ENCODE measurements around the gene SOX4.

The SOX4 gene

GRCh38 chr6:21612067-21612745 lies 18.7 kb downstream of the SOX4 start:
- Histone ChIP-seq H3K4me1 (ENCODE audit: control insufficient read depth in 2 of 2, insufficient read depth in 2 of 2, low read length in 2 of 2) (no peaks in the 10 kb centered on the region), H3K36me3 (ENCODE audit: control insufficient read depth in 2 of 2, insufficient read depth in 2 of 2, low read length in 2 of 2) (no peaks in the 10 kb centered on the region), H3K27me3 (ENCODE audit: control insufficient read depth in 2 of 2, insufficient read depth in 2 of 2, low read length in 2 of 2) (no peaks in the 10 kb centered on the region), H3K27ac (ENCODE audit: low read depth in 2 of 2, low read length in 2 of 2) (no peak overlapping the region), H3K9me3 (ENCODE audit: control insufficient read depth in 2 of 2, low read length in 2 of 2) (no peaks in the 10 kb centered on the region), H3K4me3 (ENCODE audit: low read length in 2 of 2) (no peak overlapping the region), H3K9ac (ENCODE audit: low read depth in 1 of 2, low read length in 2 of 2) (no peak overlapping the region)

GRCh38 chr6:21613809-21614208 lies 20.3 kb downstream of the SOX4 start:
- H3K36me3 ChIP-seq (ENCODE audit: control insufficient read depth in 2 of 2, insufficient read depth in 2 of 2, low read length in 2 of 2) = no peaks in the 10 kb centered on the region
- no peaks in the 10 kb centered on the region for H3K4me1 ChIP-seq (ENCODE audit: control insufficient read depth in 2 of 2, insufficient read depth in 2 of 2, low read length in 2 of 2)
- H3K27ac ChIP-seq (ENCODE audit: low read depth in 2 of 2, low read length in 2 of 2) = no peak overlapping the region
- H3K9ac ChIP-seq (ENCODE audit: low read depth in 1 of 2, low read length in 2 of 2) = no peak overlapping the region
- no peaks in the 10 kb centered on the region for H3K9me3 ChIP-seq (ENCODE audit: control insufficient read depth in 2 of 2, low read length in 2 of 2)
- no peaks in the 10 kb centered on the region for H3K27me3 ChIP-seq (ENCODE audit: control insufficient read depth in 2 of 2, insufficient read depth in 2 of 2, low read length in 2 of 2)
- no peak overlapping the region for H3K4me3 ChIP-seq (ENCODE audit: low read length in 2 of 2)

- H3K9ac ChIP-seq (ENCODE audit: low read depth in 1 of 2, low read length in 2 of 2) = no peak overlapping the region
- no peaks in the 10 kb centered on the region for H3K4me1 ChIP-seq (ENCODE audit: control insufficient read depth in 2 of 2, insufficient read depth in 2 of 2, low read length in 2 of 2)
- no peak overlapping the region for H3K27ac ChIP-seq (ENCODE audit: low read depth in 2 of 2, low read length in 2 of 2)
- H3K4me3 ChIP-seq (ENCODE audit: low read length in 2 of 2) = no peak overlapping the region
- H3K36me3 ChIP-seq (ENCODE audit: control insufficient read depth in 2 of 2, insufficient read depth in 2 of 2, low read length in 2 of 2) = no peaks in the 10 kb centered on the region
- H3K9me3 ChIP-seq (ENCODE audit: control insufficient read depth in 2 of 2, low read length in 2 of 2) = no peaks in the 10 kb centered on the region
- no peaks in the 10 kb centered on the region for H3K27me3 ChIP-seq (ENCODE audit: control insufficient read depth in 2 of 2, insufficient read depth in 2 of 2, low read length in 2 of 2)
Observed at GRCh38 chr6:21614226-21614625, 20.7 kb downstream of the SOX4 start.

- Histone ChIP-seq H3K27me3 (ENCODE audit: control insufficient read depth in 2 of 2, insufficient read depth in 2 of 2, low read length in 2 of 2) (no peaks in the 10 kb centered on the region), H3K9ac (ENCODE audit: low read depth in 1 of 2, low read length in 2 of 2) (no peak overlapping the region), H3K4me1 (ENCODE audit: control insufficient read depth in 2 of 2, insufficient read depth in 2 of 2, low read length in 2 of 2) (no peaks in the 10 kb centered on the region), H3K27ac (ENCODE audit: low read depth in 2 of 2, low read length in 2 of 2) (no peak overlapping the region), H3K36me3 (ENCODE audit: control insufficient read depth in 2 of 2, insufficient read depth in 2 of 2, low read length in 2 of 2) (no peaks in the 10 kb centered on the region), H3K4me3 (ENCODE audit: low read length in 2 of 2) (no peak overlapping the region), H3K9me3 (ENCODE audit: control insufficient read depth in 2 of 2, low read length in 2 of 2) (no peaks in the 10 kb centered on the region)
Observed at GRCh38 chr6:21615504-21615903, 22.0 kb downstream of the SOX4 start.

- Histone ChIP-seq H3K27ac (ENCODE audit: low read depth in 2 of 2, low read length in 2 of 2) (no peak overlapping the region), H3K4me3 (ENCODE audit: low read length in 2 of 2) (no peak overlapping the region), H3K4me1 (ENCODE audit: control insufficient read depth in 2 of 2, insufficient read depth in 2 of 2, low read length in 2 of 2) (no peaks in the 10 kb centered on the region), H3K9me3 (ENCODE audit: control insufficient read depth in 2 of 2, low read length in 2 of 2) (no peaks in the 10 kb centered on the region), H3K27me3 (ENCODE audit: control insufficient read depth in 2 of 2, insufficient read depth in 2 of 2, low read length in 2 of 2) (no peaks in the 10 kb centered on the region), H3K36me3 (ENCODE audit: control insufficient read depth in 2 of 2, insufficient read depth in 2 of 2, low read length in 2 of 2) (no peaks in the 10 kb centered on the region), H3K9ac (ENCODE audit: low read depth in 1 of 2, low read length in 2 of 2) (no peak overlapping the region)
Observed at GRCh38 chr6:21616005-21616404, 22.5 kb downstream of the SOX4 start.

- no peak overlapping the region for H3K27ac ChIP-seq (ENCODE audit: low read depth in 2 of 2, low read length in 2 of 2)
- no peaks in the 10 kb centered on the region for H3K4me1 ChIP-seq (ENCODE audit: control insufficient read depth in 2 of 2, insufficient read depth in 2 of 2, low read length in 2 of 2)
- no peaks in the 10 kb centered on the region for H3K9me3 ChIP-seq (ENCODE audit: control insufficient read depth in 2 of 2, low read length in 2 of 2)
- no peaks in the 10 kb centered on the region for H3K27me3 ChIP-seq (ENCODE audit: control insufficient read depth in 2 of 2, insufficient read depth in 2 of 2, low read length in 2 of 2)
- H3K36me3 ChIP-seq (ENCODE audit: control insufficient read depth in 2 of 2, insufficient read depth in 2 of 2, low read length in 2 of 2) = no peaks in the 10 kb centered on the region
- H3K9ac ChIP-seq (ENCODE audit: low read depth in 1 of 2, low read length in 2 of 2) = no peak overlapping the region
- H3K4me3 ChIP-seq (ENCODE audit: low read length in 2 of 2) = no peak overlapping the region
Observed at GRCh38 chr6:21625642-21626041, 32.1 kb downstream of the SOX4 start.

GRCh38 chr6:21626756-21627155 lies 33.2 kb downstream of the SOX4 start:
- Histone ChIP-seq H3K9me3 (ENCODE audit: control insufficient read depth in 2 of 2, low read length in 2 of 2) (no peaks in the 10 kb centered on the region), H3K27ac (ENCODE audit: low read depth in 2 of 2, low read length in 2 of 2) (no peak overlapping the region), H3K9ac (ENCODE audit: low read depth in 1 of 2, low read length in 2 of 2) (no peak overlapping the region), H3K4me3 (ENCODE audit: low read length in 2 of 2) (no peak overlapping the region), H3K27me3 (ENCODE audit: control insufficient read depth in 2 of 2, insufficient read depth in 2 of 2, low read length in 2 of 2) (no peaks in the 10 kb centered on the region), H3K36me3 (ENCODE audit: control insufficient read depth in 2 of 2, insufficient read depth in 2 of 2, low read length in 2 of 2) (no peaks in the 10 kb centered on the region), H3K4me1 (ENCODE audit: control insufficient read depth in 2 of 2, insufficient read depth in 2 of 2, low read length in 2 of 2) (no peaks in the 10 kb centered on the region)

GRCh38 chr6:21628160-21628559 lies 34.6 kb downstream of the SOX4 start:
- Histone ChIP-seq H3K36me3 (ENCODE audit: control insufficient read depth in 2 of 2, insufficient read depth in 2 of 2, low read length in 2 of 2) (no peaks in the 10 kb centered on the region), H3K9ac (ENCODE audit: low read depth in 1 of 2, low read length in 2 of 2) (no peak overlapping the region), H3K9me3 (ENCODE audit: control insufficient read depth in 2 of 2, low read length in 2 of 2) (no peaks in the 10 kb centered on the region), H3K4me3 (ENCODE audit: low read length in 2 of 2) (no peak overlapping the region), H3K27me3 (ENCODE audit: control insufficient read depth in 2 of 2, insufficient read depth in 2 of 2, low read length in 2 of 2) (no peaks in the 10 kb centered on the region), H3K4me1 (ENCODE audit: control insufficient read depth in 2 of 2, insufficient read depth in 2 of 2, low read length in 2 of 2) (peaks cover 0 to 3% of the 10 kb centered on the region in 2 donors), H3K27ac (ENCODE audit: low read depth in 2 of 2, low read length in 2 of 2) (no peak overlapping the region)

GRCh38 chr6:21633511-21634109 lies 40.1 kb downstream of the SOX4 start:
- Histone ChIP-seq H3K4me3 (ENCODE audit: low read length in 2 of 2) (no peak overlapping the region), H3K9ac (ENCODE audit: low read depth in 1 of 2, low read length in 2 of 2) (no peak overlapping the region), H3K27ac (ENCODE audit: low read depth in 2 of 2, low read length in 2 of 2) (no peak overlapping the region), H3K36me3 (ENCODE audit: control insufficient read depth in 2 of 2, insufficient read depth in 2 of 2, low read length in 2 of 2) (no peaks in the 10 kb centered on the region), H3K27me3 (ENCODE audit: control insufficient read depth in 2 of 2, insufficient read depth in 2 of 2, low read length in 2 of 2) (no peaks in the 10 kb centered on the region), H3K4me1 (ENCODE audit: control insufficient read depth in 2 of 2, insufficient read depth in 2 of 2, low read length in 2 of 2) (peaks cover 0 to 3% of the 10 kb centered on the region in 2 donors), H3K9me3 (ENCODE audit: control insufficient read depth in 2 of 2, low read length in 2 of 2) (no peaks in the 10 kb centered on the region)

- Histone ChIP-seq H3K27me3 (ENCODE audit: control insufficient read depth in 2 of 2, insufficient read depth in 2 of 2, low read length in 2 of 2) (no peaks in the 10 kb centered on the region), H3K36me3 (ENCODE audit: control insufficient read depth in 2 of 2, insufficient read depth in 2 of 2, low read length in 2 of 2) (no peaks in the 10 kb centered on the region), H3K4me1 (ENCODE audit: control insufficient read depth in 2 of 2, insufficient read depth in 2 of 2, low read length in 2 of 2) (peaks cover 0 to 3% of the 10 kb centered on the region in 2 donors), H3K9me3 (ENCODE audit: control insufficient read depth in 2 of 2, low read length in 2 of 2) (no peaks in the 10 kb centered on the region), H3K27ac (ENCODE audit: low read depth in 2 of 2, low read length in 2 of 2) (no peak overlapping the region), H3K4me3 (ENCODE audit: low read length in 2 of 2) (no peak overlapping the region), H3K9ac (ENCODE audit: low read depth in 1 of 2, low read length in 2 of 2) (no peak overlapping the region)
Observed at GRCh38 chr6:21634582-21634981, 41.0 kb downstream of the SOX4 start.
